ENCODE measurements around the gene CDKN2B. TPM values are rescaled to one million over a fixed set of nuclear protein-coding genes. Genes with fewer than 3 reads are reported as not detected.

The CDKN2B gene
- total RNA-seq, 4 donors from 2014 or later = 0.83 to 11.8 (median 2.9) TPM

DNA sequence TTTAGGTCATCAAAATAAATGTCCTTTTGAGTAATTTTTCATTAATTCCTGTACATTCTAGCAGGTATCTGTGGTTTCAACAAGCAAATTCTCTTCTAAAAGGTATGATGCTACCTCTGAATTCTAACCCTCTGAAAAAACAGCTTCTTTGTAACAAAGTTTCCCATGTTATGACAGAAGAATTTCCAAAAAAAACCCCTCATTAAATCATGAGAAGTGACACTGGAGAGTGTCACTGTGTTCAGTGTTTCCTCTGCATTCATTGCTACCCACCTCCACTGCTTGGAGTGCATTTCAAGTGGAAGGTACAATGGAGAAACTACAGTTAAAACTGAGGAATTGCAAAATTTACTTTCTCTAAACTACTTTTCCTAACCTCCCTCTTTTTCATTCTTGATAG lies 25.0 kb downstream of the CDKN2B start:
- DNase-seq = no peak
- intact Hi-C loops (cut with DNase I; ENCODE audit: low total_unique reads) = no loop called here
- no peaks in the 10 kb centered on the region for H3K36me3 ChIP-seq

DNA sequence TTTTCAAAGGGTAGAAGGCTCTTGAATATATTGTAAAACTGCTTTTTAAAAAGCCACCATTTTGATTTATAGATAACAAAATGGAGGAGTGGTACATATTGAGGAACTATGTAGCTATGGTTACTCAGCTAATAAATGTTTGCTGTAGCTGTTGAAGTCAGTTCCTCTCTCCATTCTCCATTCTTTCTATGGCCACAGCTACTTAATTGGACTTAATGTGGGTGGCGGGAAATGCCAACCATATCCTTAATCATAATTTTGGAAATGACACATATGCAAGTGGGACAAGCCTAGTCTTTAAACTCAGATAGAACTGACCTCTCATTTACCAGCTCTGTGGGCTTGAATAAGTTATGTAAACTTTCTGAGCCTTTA lies 25.6 kb downstream of the CDKN2B start:
- Histone ChIP-seq H3K9me3 (no peaks in the 10 kb centered on the region), H3K36me3 (no peaks in the 10 kb centered on the region), H3K4me1 (no peaks in the 10 kb centered on the region), H3K4me3 (no peak overlapping the region), H3K27me3 (peaks cover 0 to 73% of the 10 kb centered on the region in 2 donors), H3K27ac (no peak overlapping the region)
- TF ChIP-seq POLR2A (IDR thresholded peaks at IDR 0.05) = no peak
- TF ChIP-seq, protein P1, sequence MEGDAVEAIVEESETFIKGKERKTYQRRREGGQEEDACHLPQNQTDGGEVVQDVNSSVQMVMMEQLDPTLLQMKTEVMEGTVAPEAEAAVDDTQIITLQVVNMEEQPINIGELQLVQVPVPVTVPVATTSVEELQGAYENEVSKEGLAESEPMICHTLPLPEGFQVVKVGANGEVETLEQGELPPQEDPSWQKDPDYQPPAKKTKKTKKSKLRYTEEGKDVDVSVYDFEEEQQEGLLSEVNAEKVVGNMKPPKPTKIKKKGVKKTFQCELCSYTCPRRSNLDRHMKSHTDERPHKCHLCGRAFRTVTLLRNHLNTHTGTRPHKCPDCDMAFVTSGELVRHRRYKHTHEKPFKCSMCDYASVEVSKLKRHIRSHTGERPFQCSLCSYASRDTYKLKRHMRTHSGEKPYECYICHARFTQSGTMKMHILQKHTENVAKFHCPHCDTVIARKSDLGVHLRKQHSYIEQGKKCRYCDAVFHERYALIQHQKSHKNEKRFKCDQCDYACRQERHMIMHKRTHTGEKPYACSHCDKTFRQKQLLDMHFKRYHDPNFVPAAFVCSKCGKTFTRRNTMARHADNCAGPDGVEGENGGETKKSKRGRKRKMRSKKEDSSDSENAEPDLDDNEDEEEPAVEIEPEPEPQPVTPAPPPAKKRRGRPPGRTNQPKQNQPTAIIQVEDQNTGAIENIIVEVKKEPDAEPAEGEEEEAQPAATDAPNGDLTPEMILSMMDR (IDR thresholded peaks at IDR 0.05) = no peak
- intact Hi-C loops (cut with DNase I; ENCODE audit: low total_unique reads) = no loop called here
- no peak for DNase-seq

More for the DNA sequence above, 25.0 kb downstream of the CDKN2B start:
- H3K9me3 ChIP-seq = no peaks in the 10 kb centered on the region
- TF ChIP-seq, protein P1 (IDR thresholded peaks at IDR 0.05) = no peak
- TF ChIP-seq POLR2A (IDR thresholded peaks at IDR 0.05) = no peak
- peaks cover 0 to 73% of the 10 kb centered on the region in 2 donors for H3K27me3 ChIP-seq
- no peak overlapping the region for H3K4me3 ChIP-seq
- no peak overlapping the region for H3K27ac ChIP-seq
- no peaks in the 10 kb centered on the region for H3K4me1 ChIP-seq

DNA sequence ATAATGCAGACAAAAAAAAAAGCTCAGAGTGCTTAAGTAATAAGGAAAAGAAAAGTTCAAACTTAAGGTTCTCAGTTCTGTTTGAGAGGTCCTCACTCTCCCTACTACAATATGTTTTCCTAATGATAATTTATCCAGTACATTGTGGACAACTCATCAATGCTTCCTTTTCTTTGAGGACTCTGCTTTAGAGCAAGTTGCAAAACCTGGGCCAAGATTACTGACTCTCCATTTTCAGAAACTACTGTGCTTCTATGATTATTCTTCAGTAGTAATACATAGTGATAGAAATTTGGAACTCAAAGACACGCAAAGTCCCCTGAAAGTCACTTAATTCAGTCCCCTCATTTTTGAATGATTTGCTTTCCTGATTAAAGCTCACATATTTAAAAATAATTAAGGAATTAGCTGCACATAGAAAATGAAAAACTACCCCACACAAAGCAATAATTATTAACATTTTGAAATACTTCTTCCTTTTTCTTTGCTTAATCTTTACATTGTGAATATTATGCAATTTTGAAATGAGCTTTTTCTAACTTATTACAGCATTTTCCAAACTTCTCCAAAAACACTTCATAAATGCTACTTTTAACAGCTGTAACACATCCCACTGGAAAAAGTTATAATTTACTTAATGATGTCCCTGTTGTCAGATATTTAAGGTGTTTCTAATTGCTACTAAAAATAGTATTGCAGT lies 26.1 kb downstream of the CDKN2B start:
- intact Hi-C loops (cut with DNase I; ENCODE audit: low total_unique reads) = no loop called here
- H3K4me1 ChIP-seq = no peaks in the 10 kb centered on the region
- TF ChIP-seq, protein P1 (IDR thresholded peaks at IDR 0.05) = no peak
- TF ChIP-seq POLR2A (IDR thresholded peaks at IDR 0.05) = no peak
- H3K9me3 ChIP-seq = no peaks in the 10 kb centered on the region
- H3K36me3 ChIP-seq = no peaks in the 10 kb centered on the region
- peaks cover 0 to 74% of the 10 kb centered on the region in 2 donors for H3K27me3 ChIP-seq
- DNase-seq = no peak
- no peak overlapping the region for H3K27ac ChIP-seq
- no peak overlapping the region for H3K4me3 ChIP-seq

DNA sequence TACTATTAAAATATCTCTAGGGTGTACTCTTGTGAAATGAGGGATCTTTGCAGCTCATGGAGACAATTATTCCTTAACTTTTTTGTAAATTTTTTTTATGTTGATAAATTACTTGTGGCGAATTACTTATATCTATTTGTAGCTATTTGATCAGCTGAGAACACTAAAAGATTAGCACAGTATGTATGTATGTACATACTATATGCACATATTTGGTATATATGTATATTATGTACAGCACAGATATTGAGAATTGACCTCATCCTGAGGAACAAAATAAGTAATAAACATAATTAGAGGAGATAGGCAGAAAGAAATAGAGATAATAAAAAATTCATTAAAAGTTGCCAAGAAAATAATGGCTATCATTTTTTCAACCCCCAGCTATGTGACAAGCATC lies 26.7 kb downstream of the CDKN2B start:
- TF ChIP-seq POLR2A (IDR thresholded peaks at IDR 0.05) = no peak
- TF ChIP-seq, protein P1 (IDR thresholded peaks at IDR 0.05) = no peak
- no peaks in the 10 kb centered on the region for H3K9me3 ChIP-seq
- H3K27ac ChIP-seq = no peak overlapping the region
- peaks cover 0 to 74% of the 10 kb centered on the region in 2 donors for H3K27me3 ChIP-seq
- H3K4me1 ChIP-seq = no peaks in the 10 kb centered on the region
- intact Hi-C loops (cut with DNase I; ENCODE audit: low total_unique reads) = no loop called here
- H3K36me3 ChIP-seq = no peaks in the 10 kb centered on the region
- no peak for DNase-seq
- H3K4me3 ChIP-seq = no peak overlapping the region

DNA sequence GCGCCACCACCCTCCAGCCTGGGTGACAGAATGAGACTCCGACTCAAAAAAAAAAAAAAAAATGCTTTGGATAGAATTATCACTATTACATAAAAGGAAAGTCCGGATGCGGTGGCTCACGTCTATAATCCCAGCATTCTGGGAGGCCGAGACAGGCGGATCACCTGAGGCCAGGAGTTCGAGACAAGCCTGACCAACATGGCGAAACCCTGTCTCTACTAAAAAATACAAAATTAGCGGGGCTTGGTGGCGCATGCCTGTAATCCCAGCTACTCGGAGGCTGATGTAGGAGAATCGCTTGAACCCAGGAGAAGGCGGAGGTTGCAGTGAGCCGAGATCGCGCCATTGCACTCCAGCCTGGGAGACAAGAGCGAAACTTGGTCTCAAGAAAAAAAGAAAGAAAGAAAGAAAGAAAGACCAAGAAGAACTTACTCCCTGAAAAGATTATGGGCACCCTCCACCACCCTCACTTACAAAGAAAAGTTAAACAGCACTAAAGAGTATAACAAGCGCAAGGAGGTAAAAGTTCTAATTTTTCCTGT lies 32.7 kb downstream of the CDKN2B start:
- intact Hi-C loops (cut with DNase I; ENCODE audit: low total_unique reads) = no loop called here
- H3K27me3 ChIP-seq = peaks cover 17 to 84% of the 10 kb centered on the region in 2 donors
- H3K4me3 ChIP-seq = no peak overlapping the region
- no peaks in the 10 kb centered on the region for H3K36me3 ChIP-seq
- H3K27ac ChIP-seq = no peak overlapping the region
- TF ChIP-seq, protein P1 (IDR thresholded peaks at IDR 0.05) = no peak
- TF ChIP-seq POLR2A (IDR thresholded peaks at IDR 0.05) = no peak
- H3K9me3 ChIP-seq = peaks cover 0 to 3% of the 10 kb centered on the region in 2 donors
- no peak for DNase-seq
- peaks cover 0 to 12% of the 10 kb centered on the region in 2 donors for H3K4me1 ChIP-seq
